ENCODE data around the gene ARRB1.

GRCh38 chr11:75324740-75325139 is 26.7 kb downstream of the ARRB1 start:
- TF ChIP-seq POLR2A (IDR thresholded peaks at IDR 0.05; ENCODE audit: extremely low read depth, insufficient read length): no peak
- TF ChIP-seq CTCF (IDR thresholded peaks at IDR 0.05; ENCODE audit: low read depth, low read length): no peak
- TF ChIP-seq MAX (IDR thresholded peaks at IDR 0.05; ENCODE audit: low read depth, low read length): no peak
